Astrocyte (in vitro differentiated cells and primary cell): ENCODE results near the gene PLCG1. TPM values are rescaled to one million over a fixed set of nuclear protein-coding genes. Genes with fewer than 3 reads are reported as not detected.

Experiments used
- DNase-seq: peaks from one replicate; pipeline ENCODE4 v3.0.0-alpha.2; 2010; ENCODE audit warnings: low read depth
- FAIRE-seq: peaks from 2 replicates; lab custom pipeline; 2011; peaks lifted over from hg19 to GRCh38; lab: Jason Lieb, UNC
- H2AFZ ChIP-seq: 2 replicates; pipeline ENCODE4 v1.6.0; 2012; ENCODE audit warnings: low read depth, low read length, inconsistent platforms
- H3K27ac ChIP-seq: 2 replicates; pipeline ENCODE4 v1.5.1; 2011; ENCODE audit warnings: low read depth, low read length, inconsistent platforms
- H3K27me3 ChIP-seq: 2 replicates; pipeline ENCODE4 v1.6.0; 2011; ENCODE audit warnings: low read length, inconsistent platforms; ENCODE audit not compliant: insufficient read depth
- H3K36me3 ChIP-seq: 2 replicates; pipeline ENCODE4 v1.5.1; 2011; ENCODE audit warnings: low read length, inconsistent platforms; ENCODE audit not compliant: insufficient read depth
- H3K4me1 ChIP-seq: 2 replicates; pipeline ENCODE4 v1.5.1; 2011; ENCODE audit warnings: low read length, inconsistent platforms; ENCODE audit not compliant: insufficient read depth
- H3K4me2 ChIP-seq: 2 replicates; pipeline ENCODE4 v1.6.0; 2012; ENCODE audit warnings: low read length, inconsistent platforms
- H3K4me3 ChIP-seq: 2 replicates; pipeline ENCODE4 v1.5.1; 2011; ENCODE audit warnings: low read depth, mild to moderate bottlenecking, low read length, inconsistent platforms; ENCODE audit not compliant: insufficient read depth
- H3K79me2 ChIP-seq: 2 replicates; pipeline ENCODE4 v1.6.0; 2012; ENCODE audit warnings: mild to moderate bottlenecking, low read length, inconsistent platforms; ENCODE audit not compliant: insufficient read depth
- H3K9ac ChIP-seq: 2 replicates; pipeline ENCODE4 v1.6.0; 2012; ENCODE audit warnings: mild to moderate bottlenecking, low read length, inconsistent platforms
- H3K9me3 ChIP-seq: 2 replicates; pipeline ENCODE4 v1.5.1; 2012; ENCODE audit warnings: low read depth, mild to moderate bottlenecking, low read length, inconsistent platforms; ENCODE audit not compliant: insufficient read depth
- H4K20me1 ChIP-seq: 2 replicates; pipeline ENCODE4 v1.6.0; 2012; ENCODE audit warnings: low read length, inconsistent platforms; ENCODE audit not compliant: insufficient read depth
- H3K27ac Mint-ChIP-seq: one replicate; pipeline ENCODE4 v1.8.0; 2021; ENCODE audit warnings: mild to moderate bottlenecking, mixed read lengths; ENCODE audit not compliant: unreplicated experiment
- H3K27me3 Mint-ChIP-seq: one replicate; pipeline ENCODE4 v1.8.0; 2021; ENCODE audit warnings: low read depth, mixed read lengths; ENCODE audit not compliant: unreplicated experiment
- H3K36me3 Mint-ChIP-seq: one replicate; pipeline ENCODE4 v1.8.0; 2021; ENCODE audit warnings: low read depth, mixed read lengths; ENCODE audit not compliant: unreplicated experiment
- H3K4me1 Mint-ChIP-seq: one replicate; pipeline ENCODE4 v1.8.0; 2021; ENCODE audit warnings: low read depth, mixed read lengths; ENCODE audit not compliant: unreplicated experiment
- H3K4me3 Mint-ChIP-seq: one replicate; pipeline ENCODE4 v1.8.0; 2021; ENCODE audit warnings: mild to moderate bottlenecking, moderate library complexity, mixed read lengths; ENCODE audit not compliant: unreplicated experiment
- H3K9me3 Mint-ChIP-seq: one replicate; pipeline ENCODE4 v1.8.0; 2021; ENCODE audit warnings: mild to moderate bottlenecking, mixed read lengths; ENCODE audit not compliant: unreplicated experiment
- CTCF ChIP-seq: IDR thresholded peaks from 2 replicates; pipeline ENCODE4 v1.5.1; 2011; ENCODE audit warnings: low read depth, mild to moderate bottlenecking, inconsistent platforms, low read length, moderate library complexity; ENCODE audit not compliant: insufficient read depth
- EZH2 ChIP-seq: IDR thresholded peaks from 2 replicates; pipeline ENCODE4 v1.6.1; 2012; ENCODE audit warnings: mild to moderate bottlenecking, low read length, inconsistent platforms; ENCODE audit not compliant: insufficient read depth
- total RNA-seq: library from RNA; stranded (reverse); gene quantifications from 2 replicates; pipeline ENCODE4 v1.2.1, GENCODE V29; 2021

Gene PLCG1
- total RNA-seq, 1 donor from 2014 or later = 129 TPM

- peak overlapping the region; percentile 91 for H3K27ac ChIP-seq
- peak overlapping the region; percentile 96 for H3K4me2 ChIP-seq
- H3K9ac ChIP-seq = peak overlapping the region; percentile 94
- Mint-ChIP-seq H3K4me3 (peak overlapping the region; percentile 97), H3K36me3 (peaks cover 4% of the 10 kb centered on the region), H3K27ac (peak overlapping the region; percentile 91), H3K9me3 (no peaks in the 10 kb centered on the region), H3K27me3 (no peaks in the 10 kb centered on the region), H3K4me1 (peaks cover 36% of the 10 kb centered on the region)
- peaks cover 42% of the 10 kb centered on the region for H3K4me1 ChIP-seq
- no peaks in the 10 kb centered on the region for H3K27me3 ChIP-seq
- FAIRE-seq (no peak), DNase-seq (no peak)
- TF ChIP-seq EZH2 (no peak), CTCF (no peak)
- H2AFZ ChIP-seq = no peak overlapping the region
- H3K9me3 ChIP-seq = no peaks in the 10 kb centered on the region
- H3K36me3 ChIP-seq = no peaks in the 10 kb centered on the region
- H4K20me1 ChIP-seq = peaks cover 57% of the 10 kb centered on the region
- peaks cover 63% of the 10 kb centered on the region for H3K79me2 ChIP-seq
- H3K4me3 ChIP-seq = peak overlapping the region; percentile 75
Measured at GRCh38 chr20:41138475-41139226, 1.3 kb downstream of the PLCG1 start.

GRCh38 chr20:41139227-41140093 lies 2.1 kb downstream of the PLCG1 start:
- peaks cover 65% of the 10 kb centered on the region for H4K20me1 ChIP-seq
- no peaks in the 10 kb centered on the region for H3K36me3 ChIP-seq
- no peak overlapping the region for H3K27ac ChIP-seq
- H3K4me3 Mint-ChIP-seq = peak overlapping the region; percentile 97
- no peaks in the 10 kb centered on the region for H3K27me3 ChIP-seq
- H3K4me3 ChIP-seq = peak overlapping the region; percentile 75
- FAIRE-seq (no peak), DNase-seq (no peak)
- H3K9ac ChIP-seq = peak overlapping the region; percentile 94
- peak overlapping the region; percentile 71 for H3K27ac Mint-ChIP-seq
- H3K27me3 Mint-ChIP-seq = no peaks in the 10 kb centered on the region
- peaks cover 39% of the 10 kb centered on the region for H3K4me1 Mint-ChIP-seq
- peak overlapping the region; percentile 96 for H3K4me2 ChIP-seq
- peaks cover 42% of the 10 kb centered on the region for H3K4me1 ChIP-seq
- no peak for TF ChIP-seq EZH2
- TF ChIP-seq CTCF = no peak
- peaks cover 4% of the 10 kb centered on the region for H3K36me3 Mint-ChIP-seq
- peaks cover 71% of the 10 kb centered on the region for H3K79me2 ChIP-seq
- no peaks in the 10 kb centered on the region for H3K9me3 Mint-ChIP-seq
- H3K9me3 ChIP-seq = no peaks in the 10 kb centered on the region
- H2AFZ ChIP-seq = no peak overlapping the region
